Measurements from ENCODE around the gene CELA1.

CELA1 gene

DNA sequence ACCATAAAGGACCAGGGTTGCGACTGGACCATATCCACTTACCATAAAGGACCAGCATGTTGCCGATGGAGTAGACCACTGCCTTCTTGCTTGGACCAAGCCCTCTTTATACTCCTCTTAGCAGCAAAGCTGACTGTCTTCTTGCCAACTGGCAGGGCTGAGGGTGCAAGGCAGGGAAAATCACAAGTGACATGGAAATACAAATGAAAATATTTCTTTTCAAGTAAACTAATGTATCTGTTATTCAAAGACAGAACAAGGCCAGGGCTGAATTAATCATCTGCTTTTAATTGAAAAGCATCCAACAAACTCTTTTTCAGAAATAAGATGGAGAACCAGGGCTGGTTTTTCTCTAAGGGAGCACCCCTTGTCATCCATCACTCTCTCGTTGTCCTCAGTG is at the start of gene CELA1:
CELA1 (minus strand) TSS at position 99 of the 400 bp plus-strand sequence; CDS start at position 58, 41 bp downstream.
- no peak for DNase-seq

DNA sequence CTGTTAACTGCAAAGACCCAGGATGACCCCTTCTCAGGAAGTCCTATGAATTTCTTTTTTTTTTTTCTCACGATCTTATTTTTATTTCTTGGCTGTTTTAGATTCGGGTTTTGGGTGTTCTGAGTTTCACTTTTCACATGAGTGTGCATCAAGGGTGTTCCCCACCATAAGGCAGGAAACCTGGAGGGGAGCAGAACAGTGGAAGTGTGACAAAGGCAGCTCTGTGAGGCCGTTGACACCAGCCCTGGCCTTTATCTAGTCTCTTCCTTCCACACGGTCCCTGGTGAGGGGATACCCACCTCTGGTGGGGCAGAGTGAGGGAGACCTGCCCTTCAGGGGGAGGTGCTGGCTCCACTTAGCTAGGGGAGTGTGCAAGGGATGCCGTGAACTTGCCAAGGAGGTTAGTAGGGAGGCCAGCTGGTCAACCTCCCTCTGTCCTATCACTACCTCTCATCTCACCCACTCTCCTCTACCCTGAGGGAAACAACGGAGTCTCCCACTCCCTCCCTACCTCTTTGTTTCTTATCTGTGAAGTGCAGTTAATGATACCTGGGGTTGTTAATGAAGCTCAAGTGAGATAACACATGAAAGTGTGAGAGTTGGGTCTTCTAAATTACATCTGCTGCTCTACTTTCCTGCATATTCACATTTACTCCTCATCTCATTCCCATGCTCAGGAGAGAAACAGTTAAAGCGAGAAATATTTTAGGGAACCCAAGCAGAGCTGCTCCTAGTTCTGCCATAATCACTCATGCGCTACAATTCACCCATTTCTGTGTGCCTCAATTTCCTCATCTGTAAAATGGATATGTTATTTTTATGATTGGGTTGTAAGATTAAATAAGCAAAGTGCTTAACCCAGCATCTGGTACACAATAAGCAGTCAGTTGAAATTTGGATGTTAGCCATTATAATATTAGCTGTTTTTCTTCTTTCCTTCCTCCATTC is 49.1 kb upstream of the CELA1 start:
- no peak for DNase-seq

DNA sequence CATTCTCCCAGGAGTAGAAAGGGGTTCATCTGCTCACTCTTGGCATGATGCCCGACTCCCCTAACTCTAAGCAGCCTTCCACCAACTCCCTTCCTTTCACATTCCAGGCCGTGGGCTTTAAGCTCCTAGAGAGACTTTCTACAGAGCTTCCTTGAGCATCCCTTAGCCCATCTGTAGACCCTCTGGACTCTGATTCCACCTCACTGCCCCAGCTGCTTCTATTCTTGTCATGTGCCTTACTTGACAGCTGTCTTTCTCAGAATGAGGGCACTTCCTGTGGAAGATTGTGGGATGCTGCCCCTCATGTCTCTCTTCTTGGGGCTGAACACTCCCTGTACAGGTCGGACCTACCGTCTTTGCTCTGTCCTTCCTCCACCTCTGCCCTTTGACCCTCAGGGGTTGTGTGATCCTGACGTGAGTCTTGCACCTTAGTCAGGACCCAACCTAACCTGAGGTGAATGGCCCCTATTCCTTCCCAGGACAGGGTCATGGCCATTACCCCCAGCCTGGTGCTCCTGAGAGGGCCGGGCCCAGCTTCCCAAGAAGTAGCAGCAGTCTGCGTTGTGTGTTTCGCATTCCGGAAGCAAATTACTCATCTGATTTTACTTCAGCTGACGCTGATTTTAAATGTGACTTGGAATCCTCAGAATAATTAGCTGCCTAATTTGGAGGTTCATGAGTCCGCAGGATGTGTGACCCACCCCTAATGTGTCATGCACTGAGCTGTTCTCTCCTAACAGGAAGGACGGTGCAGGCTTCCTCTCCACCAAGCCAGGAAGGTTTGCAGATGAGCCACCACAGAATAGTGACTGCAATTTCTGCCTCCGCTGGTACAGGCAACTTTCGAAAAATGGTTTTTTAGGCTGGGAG is 47.4 kb upstream of the CELA1 start:
- DNase-seq = no peak

DNA sequence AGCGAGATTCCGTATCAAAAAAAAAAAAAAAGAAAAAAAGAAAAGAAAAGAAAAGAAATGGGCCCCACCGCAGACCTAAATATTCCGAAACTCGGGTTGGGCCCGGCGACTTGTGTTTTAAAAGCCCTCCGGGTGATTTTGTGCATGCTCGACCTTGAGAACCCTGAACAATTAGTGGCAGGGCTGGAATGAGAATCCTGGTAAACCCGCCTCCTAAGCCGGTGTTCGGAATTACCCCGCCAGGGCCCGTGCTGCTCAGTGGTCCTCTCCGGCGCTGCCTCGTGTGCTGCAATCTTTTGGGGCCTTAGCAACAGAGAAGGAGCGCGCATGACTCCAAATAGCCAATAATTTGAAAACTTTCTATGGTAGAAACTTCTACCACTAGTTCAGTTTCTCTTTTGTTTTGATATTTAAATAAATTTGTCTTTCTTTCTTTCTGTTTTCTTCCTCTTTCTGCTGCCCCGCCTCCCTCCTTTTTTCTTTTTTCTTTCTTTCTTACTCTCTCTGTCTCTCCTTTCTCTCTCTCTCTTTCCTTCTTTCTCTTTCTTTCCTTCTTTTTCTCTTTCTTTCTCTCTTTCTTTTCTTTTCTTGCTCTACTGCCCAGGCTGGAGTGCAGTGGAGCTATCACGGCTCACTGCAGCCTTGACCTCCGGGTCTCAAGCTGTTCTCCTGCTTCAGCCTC is 46.2 kb upstream of the CELA1 start:
- no peak for DNase-seq

DNA sequence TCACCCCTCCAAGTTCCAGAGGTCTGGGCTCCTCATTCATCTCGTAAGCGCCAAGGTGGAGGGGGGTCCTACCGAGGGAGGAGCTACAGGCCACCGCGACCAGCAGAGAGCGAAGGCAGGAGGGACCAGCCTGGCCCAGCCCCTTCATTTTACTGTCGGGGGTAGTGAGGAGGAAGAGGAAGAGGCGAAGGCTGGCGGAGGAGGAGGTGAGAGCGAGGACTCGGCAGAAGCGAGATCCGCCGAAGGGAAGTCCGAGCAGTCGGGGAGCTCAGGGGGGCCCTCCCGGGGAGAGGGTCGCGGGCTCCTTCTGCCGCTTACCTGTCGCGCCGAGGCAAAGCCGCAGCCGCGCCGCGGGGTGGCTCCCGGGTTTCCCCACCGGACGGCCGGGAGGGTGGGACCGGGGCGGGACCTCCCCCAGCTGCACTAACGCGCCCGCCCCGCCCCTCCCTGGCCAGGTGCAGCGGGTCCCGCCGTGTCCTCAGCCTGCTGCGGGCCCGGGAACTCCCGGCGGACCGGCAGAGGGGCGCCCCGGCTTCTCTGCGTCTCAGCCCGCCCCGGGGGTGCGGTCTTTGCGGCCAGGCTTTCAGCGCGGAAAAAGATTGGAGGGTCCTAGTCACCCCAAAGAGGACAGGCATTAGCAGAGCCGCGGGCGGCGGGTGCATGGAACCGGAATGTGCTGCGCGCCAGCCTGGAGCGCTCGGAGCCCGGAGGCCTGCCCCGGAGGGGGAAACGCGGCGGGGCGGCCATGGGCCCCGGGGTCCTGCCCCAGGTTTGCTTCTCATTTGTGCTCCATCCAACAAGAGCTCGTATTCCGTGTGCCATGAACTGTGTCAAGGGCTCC is 45.0 kb upstream of the CELA1 start, which contains the start of gene GALNT6:
GALNT6 (minus strand) TSS at position 124 of the 841 bp plus-strand sequence. CDS start 11,625 bp downstream, outside the sequence.
- no peak for DNase-seq

DNA sequence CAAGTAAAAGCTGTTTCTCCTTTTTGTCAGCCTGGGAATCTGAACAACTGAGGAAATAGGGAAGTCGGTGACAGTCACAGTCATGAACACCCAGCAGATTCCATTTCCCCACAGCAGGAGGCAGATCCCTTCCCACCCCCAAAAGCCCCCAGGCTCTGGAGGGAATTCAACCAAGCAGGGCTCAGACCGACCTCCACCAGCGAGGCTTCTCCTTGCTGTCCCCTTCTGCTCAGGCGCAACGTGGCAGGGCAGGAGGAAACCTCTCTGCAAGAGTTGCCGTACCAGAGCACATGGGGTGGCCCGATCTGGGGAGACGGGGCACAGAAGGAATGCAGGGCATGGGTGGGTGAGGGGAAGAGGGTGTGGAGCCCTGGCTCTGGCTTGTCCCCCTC is 44.4 kb upstream of the CELA1 start:
- DNase-seq = no peak

DNA sequence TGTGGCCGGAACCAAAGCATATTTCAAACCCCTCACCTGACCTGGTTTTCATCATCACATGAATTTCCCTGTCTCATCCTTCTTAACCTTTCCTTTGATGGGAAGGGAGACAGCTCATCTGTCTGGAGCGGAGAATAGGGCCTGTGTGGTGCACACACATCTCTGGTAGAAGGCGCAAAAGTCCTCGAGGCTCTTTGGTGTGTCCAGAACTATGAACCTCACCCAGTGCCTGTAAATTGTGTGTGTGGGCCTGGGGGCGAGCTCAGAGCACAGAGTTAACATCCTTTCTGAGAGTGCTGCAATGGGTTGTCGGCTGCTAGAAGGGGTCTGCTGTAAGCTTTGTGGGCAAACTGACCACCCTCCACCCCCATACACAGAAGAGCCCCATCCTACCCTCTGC is 44.0 kb upstream of the CELA1 start:
- DNase-seq = no peak

DNA sequence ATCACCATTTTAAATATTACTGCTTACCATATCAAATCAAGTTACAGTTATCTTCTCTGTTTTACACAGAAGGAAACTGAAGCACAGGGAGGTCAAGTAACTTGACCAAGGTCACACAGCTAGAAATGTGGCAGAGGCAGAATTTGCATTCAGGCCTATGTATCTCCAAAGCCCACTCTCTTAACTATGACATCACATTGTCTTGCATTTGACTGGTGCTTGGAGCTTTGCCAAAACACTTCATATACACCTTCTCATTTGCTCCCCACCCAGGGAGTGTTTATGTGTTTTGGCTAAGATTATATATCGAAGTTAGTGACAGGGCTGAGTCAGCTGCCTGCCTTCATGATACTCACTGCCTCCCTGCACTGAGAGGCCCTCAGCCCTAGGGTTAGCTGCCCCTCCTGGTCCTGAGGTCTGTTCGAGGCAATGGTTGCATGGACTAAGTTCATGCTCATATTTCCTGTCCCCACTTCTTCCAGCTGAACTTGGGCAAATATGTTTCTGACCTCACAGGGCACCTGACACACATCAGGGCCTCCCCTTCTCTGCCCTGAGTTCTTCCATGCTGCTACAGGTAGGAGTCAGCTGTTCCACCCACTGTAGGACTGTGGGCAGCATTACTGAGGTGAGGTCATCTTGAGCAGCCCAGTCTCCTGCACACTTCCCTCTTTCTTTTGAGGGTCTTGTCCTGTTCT is 43.0 kb upstream of the CELA1 start:
- peak; percentile 36 for DNase-seq

DNA sequence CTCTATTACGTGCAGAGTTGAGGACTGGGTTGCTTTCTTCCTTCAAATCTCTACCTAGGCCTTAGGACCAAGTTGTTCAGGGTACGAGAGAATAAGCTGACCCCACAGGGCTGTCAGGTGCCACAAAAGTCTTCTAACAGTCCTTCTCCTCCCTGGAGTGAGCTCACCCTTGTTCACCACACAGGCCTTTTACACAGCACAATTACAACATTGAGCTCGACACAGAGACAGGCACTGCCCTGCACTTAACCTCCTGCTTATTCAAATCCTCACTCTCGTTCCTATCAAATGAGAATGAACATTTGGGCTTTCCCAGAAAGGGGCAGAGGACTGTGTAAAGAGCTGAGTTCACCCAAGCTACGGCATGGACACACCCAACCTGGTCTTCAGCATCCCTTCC is 42.4 kb upstream of the CELA1 start:
- no peak for DNase-seq

DNA sequence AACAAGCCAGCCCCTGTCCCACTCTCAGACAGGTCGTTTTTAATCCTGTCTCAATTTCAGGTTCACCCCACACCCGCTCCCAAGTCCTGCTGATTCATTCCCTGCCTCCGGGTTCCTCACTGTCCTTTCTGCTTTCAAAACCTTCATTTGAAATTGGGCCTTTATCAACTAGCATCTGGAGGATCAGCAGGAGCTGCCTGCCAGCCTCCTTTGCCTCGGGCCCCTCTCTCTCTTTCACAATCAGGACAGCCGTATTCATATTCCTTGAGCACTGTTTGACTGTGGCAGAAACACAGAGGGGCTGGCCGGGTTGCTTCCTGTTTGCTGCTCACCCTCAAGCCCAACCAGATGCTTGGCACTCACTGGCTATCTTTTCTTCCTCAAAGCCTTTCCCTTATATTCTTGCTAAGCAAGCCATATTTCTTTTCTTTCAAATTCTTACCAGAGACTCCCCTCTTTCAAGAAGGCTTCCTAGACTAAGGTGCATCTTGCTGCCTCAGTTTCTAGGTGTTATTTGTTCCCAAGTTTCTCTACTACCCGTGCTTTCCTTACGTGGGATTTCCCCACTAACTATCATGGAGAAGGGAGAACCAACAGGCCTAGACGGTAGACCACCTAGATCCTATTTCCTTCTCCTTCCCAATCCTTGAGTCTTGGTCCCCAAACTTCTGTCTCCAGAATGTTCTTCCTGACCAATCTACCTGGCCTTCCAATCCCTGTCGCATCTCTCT is 41.8 kb upstream of the CELA1 start:
- DNase-seq = no peak

DNA sequence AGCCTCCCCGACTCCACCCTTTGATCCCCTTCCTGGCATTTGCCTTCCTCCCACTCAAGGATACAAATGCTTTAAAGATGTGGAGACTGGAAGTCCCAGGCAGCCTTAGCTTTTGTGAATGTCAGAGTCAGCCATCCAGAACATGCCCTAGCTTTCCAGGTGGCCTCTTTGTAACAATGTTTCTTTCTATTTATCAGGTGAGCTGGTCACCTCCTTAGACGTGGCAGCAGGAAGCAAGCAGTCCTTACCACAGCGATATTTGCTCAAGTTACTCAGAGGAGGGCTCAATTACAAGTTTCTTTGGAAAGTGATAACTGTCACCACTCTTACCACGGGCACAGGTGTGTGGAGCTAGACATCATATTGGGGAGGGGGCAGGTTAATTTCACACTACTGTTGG is 39.9 kb upstream of the CELA1 start:
- no peak for DNase-seq

DNA sequence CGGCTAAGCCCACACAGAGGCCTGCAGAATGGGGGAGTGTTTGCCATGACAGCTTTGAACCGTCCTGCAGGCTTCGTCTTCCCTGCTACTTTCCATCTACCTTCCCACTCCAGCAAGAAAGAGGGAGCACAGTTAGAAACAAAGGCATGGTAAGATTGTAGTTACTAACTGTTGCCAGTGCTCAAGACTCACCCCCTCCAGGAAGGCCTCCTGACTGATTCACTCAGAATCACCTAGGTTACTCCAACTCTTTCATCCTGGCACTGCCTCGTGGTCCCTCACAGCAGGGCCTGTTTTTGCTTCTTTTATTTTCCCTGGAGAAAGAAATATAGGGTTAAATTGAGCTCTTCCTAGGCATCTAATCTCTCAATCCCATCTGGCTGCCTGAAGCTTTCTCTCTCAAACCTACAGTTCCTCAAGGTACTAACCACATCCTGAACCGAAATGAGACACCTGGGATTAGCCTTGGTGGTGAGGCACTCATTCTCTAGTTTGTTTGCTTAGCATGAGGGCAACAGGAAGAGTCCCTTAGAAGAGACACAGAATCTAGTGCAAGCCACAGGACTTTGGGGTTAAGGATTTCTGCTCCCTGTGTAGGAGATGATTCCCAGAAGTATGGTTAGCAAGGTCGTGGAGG is 36.9 kb upstream of the CELA1 start:
- DNase-seq = no peak

DNA sequence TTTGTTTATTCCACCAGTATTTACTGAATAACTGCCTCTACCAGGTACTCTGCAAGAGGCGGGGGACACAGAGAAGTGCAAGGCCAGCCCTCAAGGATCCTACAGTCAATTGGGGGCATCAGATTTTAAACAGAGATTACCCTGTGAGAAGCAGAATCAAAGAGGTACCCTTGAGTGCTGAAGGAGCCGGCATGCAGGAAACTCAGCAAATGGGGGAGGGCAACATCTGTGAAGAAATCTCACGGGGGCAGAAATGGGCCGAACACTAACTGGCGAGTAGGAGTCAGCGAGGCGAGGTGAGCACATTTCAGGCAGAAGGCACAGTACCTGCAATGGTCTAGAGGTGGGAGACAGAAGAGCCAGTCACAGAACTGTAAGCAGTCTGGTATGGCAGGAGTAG is 35.7 kb upstream of the CELA1 start:
- DNase-seq = no peak

DNA sequence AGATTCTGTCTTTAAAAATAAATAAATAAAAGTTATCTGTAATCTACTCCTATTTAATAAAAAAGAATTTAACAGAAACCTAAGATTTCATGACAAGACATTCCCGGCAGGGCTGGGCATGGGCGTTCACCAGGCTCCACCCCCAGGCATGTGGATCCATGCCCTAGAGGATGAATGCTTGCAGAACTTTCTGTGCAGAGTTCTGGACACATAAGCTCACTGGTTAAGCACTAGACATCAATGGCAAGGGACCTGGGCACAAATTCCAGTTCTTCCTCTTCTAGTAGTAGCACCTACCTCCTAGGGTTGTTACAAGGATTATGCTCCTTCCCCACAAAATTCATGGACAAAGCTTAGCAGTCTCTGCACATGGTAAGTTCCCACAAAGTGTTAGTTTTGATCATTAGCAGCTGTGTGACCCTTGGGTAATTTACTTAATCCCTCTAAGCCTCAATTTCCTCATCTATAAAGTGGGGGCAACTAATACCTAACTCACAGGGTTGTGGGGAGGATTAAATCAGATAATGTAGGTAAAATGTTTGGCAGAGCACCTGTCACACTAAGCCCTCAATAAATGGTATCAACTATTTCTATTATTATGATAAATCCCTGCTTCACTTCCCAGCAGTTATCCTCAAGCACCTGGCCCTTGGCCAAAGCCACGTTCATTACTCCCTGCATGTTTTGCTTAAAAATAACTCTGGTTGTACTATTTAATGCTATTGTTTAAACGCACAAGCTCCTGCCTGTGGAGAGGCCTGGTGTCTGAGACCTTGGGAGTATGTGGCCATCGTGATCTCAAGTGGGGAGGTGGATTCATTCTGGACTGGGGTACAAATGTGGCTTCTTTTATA is 35.0 kb upstream of the CELA1 start:
- peak; percentile 42 for DNase-seq

DNA sequence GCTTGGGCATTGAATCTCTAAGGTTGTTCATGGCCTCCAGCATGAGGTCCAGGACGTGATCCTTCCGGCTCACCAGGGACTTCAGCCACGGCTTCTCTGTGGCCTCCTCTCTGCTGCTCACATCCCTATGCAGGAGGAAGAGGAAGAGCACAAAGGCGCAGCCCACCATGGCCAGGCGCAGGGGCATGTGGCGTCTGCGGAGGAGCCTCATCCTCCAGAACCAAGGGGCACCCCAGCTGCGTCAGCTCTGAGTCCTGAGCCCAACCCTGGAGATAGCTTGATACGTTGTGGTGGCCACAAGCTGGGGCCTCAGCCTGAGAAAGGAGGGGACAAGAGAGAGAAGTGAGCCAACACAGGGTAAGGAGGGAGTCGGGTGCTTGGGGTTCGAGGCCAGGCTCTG is 33.1 kb upstream of the CELA1 start:
- DNase-seq = no peak

DNA sequence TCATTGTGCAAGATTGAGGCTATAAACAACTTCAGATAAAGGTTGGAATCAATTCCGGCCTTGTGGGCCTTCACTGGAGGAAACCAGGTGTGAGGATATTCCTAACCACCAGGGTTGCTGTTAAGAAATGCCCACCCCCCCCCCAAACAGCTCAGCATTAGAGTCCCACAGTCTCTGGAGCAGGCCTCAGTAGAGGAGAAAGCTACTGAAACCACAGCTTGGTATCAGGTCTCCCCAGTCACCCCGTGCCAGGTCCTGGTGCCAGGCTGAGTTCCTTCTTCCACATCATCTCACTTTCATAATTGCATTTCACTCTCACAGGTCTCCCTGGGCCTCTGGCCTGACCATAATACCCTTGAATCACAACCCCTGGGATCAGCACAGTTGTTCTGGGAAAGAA is 32.3 kb upstream of the CELA1 start:
- DNase-seq = no peak

DNA sequence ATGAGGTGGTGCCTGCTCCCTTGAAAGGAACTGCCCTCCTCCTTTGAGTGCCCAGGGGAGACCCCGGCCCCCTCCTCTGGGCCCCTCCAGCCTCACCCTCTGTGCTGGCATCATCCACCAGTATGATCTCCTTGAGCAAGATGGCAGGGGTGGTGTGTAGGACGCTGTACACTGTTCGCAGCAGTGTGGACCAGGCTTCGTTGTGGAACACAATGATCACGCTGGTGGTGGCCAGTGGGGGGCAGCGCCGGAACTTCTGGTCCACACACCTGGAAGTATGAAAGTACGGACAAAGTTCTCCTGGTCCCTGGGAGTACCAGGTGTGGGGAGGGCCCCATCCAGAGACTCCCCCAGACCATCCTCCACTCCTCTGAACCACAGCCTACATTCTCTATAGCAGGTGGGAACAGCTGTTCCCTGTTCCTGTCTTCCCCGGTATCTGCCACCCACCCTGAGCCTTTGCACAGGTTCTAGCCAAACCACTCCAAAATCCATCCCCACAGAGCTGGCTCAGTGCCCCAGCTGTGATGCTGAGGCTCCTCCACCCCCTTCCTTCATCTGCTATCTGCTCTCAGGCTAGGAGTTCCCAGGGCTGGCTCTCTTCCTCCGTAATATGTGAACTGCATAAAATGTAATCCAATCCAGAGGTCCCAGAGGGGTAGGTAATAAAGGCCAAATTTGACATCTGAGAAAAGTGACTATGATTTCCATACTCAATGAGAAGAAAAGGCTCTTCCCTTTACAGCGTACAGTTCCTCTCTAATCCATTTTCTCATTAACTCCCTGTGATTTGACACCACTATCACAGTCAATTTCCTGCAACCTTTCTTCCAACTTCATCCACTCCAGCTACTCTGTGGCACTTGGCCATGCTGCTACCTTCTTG is 30.9 kb upstream of the CELA1 start:
- no peak for DNase-seq

DNA sequence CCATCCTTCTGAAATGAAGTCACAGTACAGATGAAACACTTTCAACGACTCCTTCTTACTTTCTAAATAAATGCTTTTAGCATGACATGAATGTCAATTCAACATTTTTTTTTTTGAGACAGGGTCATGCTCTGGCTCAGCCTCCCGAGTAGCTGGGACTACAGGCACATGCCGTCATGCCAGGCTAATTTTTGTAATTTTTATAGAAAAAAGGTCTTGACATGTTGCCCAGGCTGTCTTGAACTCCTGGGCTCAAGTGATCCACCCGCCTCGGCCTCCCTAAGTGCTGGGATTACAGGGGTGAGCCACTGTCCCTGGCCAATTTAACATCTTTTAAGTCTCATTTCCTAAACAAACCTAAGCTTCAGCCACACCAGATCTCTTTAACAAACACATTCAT is 28.4 kb upstream of the CELA1 start:
- DNase-seq = no peak

All from kidney glomerular epithelial cell (primary cell).